ENCODE data around the gene SLC30A5. TPM values are rescaled to one million over a fixed set of nuclear protein-coding genes. Genes with fewer than 3 reads are reported as not detected.

The SLC30A5 gene
- total and polyA plus RNA-seq, 12 donors, result 31.5 to 76.8 (median 38.9) TPM

DNA sequence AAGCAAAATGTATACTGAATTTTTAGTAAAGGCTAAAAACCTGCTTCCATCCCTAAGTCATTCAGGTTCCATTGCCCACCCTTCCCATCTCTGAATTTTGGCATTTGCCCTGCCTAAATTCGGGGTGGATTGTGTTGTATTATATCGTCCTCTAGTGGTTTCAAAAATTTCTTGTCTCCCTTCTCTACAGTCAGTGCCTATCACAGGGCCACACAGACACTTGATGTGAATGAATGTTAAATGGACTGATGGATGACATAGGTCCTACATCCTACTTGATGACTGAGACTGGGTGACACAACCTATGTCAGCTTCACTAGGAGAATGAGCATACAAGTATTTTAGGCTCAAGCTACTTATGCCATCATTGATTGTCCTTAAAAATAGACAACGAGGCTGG is 45.6 kb upstream of the SLC30A5 start:
- TF ChIP-seq, protein P1, sequence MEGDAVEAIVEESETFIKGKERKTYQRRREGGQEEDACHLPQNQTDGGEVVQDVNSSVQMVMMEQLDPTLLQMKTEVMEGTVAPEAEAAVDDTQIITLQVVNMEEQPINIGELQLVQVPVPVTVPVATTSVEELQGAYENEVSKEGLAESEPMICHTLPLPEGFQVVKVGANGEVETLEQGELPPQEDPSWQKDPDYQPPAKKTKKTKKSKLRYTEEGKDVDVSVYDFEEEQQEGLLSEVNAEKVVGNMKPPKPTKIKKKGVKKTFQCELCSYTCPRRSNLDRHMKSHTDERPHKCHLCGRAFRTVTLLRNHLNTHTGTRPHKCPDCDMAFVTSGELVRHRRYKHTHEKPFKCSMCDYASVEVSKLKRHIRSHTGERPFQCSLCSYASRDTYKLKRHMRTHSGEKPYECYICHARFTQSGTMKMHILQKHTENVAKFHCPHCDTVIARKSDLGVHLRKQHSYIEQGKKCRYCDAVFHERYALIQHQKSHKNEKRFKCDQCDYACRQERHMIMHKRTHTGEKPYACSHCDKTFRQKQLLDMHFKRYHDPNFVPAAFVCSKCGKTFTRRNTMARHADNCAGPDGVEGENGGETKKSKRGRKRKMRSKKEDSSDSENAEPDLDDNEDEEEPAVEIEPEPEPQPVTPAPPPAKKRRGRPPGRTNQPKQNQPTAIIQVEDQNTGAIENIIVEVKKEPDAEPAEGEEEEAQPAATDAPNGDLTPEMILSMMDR (IDR thresholded peaks at IDR 0.05), result peak in 4 of 6 experiments; percentile 24 to 55 (median 40)
- TF ChIP-seq POLR2A (IDR thresholded peaks at IDR 0.05), result no peak
- Histone ChIP-seq H3K36me3 (replicated peaks in 1 of 2) (no peaks in the 10 kb centered on the region), H3K4me1 (replicated peaks in 1 of 2) (peaks cover 0 to 14% of the 10 kb centered on the region in 2 donors), H3K27me3 (no peaks in the 10 kb centered on the region), H3K4me3 (no peak overlapping the region), H3K9me3 (replicated peaks in 1 of 3) (no peaks in the 10 kb centered on the region), H3K27ac (no peak overlapping the region)
- intact Hi-C loops (cut with DNase I), result loop anchor here in 1 of 2 donors (10.0 kb wide), 1 partner anchor 287 kb away; the partner anchor contains the start of gene CCDC125
- 15 to 47% (median 32%) methylated on average over 3 of the region's 3 CpGs for WGBS, 4 donors
- no peak for DNase-seq

DNA sequence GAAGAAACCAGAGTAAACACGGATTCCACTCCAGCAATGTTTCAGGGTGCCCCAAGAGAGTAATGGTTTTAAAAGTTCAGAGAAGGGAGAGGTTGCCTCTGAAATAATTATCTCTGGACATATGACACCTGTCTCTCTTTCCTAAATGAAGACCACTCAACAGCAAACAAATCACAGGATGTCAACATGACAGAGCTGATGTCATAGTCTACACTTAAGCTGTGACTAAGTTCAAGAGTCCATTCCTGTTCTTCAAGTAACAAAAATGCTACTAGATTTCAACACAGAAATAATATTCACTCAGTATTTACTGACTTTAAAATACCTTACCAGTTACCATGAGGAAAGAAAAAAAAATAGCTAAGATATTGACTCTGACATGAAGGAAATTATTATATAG is 44.7 kb upstream of the SLC30A5 start:
- WGBS, 4 donors, result 86 to 91% (median 88%) methylated on average over 1 of the region's 1 CpG
- intact Hi-C loops (cut with DNase I), result loop anchor here in 1 of 2 donors (10.0 kb wide), 1 partner anchor 286 kb away; the partner anchor contains the start of gene CCDC125
- H3K4me1 ChIP-seq (replicated peaks in 1 of 2), result peaks cover 0 to 9% of the 10 kb centered on the region in 2 donors
- no peaks in the 10 kb centered on the region for H3K9me3 ChIP-seq (replicated peaks in 1 of 3)
- TF ChIP-seq POLR2A (IDR thresholded peaks at IDR 0.05), result no peak
- TF ChIP-seq, protein P1 (IDR thresholded peaks at IDR 0.05), result no peak
- H3K27me3 ChIP-seq, result no peaks in the 10 kb centered on the region
- no peak for DNase-seq
- H3K36me3 ChIP-seq (replicated peaks in 1 of 2), result no peaks in the 10 kb centered on the region
- H3K27ac ChIP-seq, result no peak overlapping the region
- no peak overlapping the region for H3K4me3 ChIP-seq

DNA sequence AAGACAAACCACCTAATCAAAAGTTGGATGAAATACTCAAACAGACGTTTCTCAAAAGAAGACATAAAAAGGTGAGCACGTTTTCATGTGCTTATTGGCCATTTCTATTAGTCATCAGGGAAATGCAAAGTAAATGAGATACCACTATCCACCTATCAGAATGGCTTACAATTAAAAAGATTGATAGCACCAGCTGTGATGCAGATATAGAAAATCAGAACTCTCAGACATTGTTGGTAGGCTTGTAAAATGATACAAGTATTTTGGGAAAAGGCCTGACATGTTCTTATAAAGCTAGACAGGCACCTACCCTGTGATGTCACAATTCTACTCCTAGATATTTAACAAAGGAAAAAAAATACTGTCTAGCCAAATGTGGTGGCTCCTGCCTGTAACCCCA is 44.0 kb upstream of the SLC30A5 start:
- Histone ChIP-seq H3K27me3 (no peaks in the 10 kb centered on the region), H3K9me3 (replicated peaks in 1 of 3) (no peaks in the 10 kb centered on the region), H3K36me3 (replicated peaks in 1 of 2) (no peaks in the 10 kb centered on the region), H3K27ac (no peak overlapping the region), H3K4me3 (no peak overlapping the region), H3K4me1 (replicated peaks in 1 of 2) (peaks cover 0 to 9% of the 10 kb centered on the region in 2 donors)
- DNase-seq, result no peak
- TF ChIP-seq, protein P1 (IDR thresholded peaks at IDR 0.05), result no peak
- WGBS, 4 donors, result 40 to 51% (median 45%) methylated on average over 2 of the region's 2 CpGs
- intact Hi-C loops (cut with DNase I), result loop anchor here in 1 of 2 donors (10.0 kb wide), 1 partner anchor 285 kb away; the partner anchor contains the start of gene CCDC125

DNA sequence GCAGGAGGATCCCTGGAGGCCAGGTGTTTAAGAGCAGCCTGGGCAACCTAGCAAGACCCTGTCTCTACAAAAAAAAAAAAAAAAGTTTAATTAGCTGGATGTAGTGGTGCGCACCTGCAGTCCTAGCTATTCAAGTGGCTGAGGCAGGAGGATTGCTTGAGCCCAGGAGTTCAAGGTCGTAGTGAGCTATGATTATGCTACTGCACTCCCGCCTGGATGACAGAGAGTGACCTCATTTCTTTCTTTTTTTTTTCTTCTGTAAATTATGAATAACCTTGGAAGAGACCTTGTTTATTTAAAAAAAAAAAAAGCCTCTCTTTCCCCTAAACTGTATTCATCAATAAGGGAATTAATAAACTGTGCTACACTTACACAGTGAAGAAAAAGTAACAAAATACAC is 43.6 kb upstream of the SLC30A5 start:
- WGBS, 4 donors, result 28 to 50% (median 40%) methylated on average over 3 of the region's 3 CpGs

More for the DNA sequence above, 43.6 kb upstream of the SLC30A5 start:
- Histone ChIP-seq H3K36me3 (replicated peaks in 1 of 2) (no peaks in the 10 kb centered on the region), H3K27ac (no peak overlapping the region), H3K4me1 (replicated peaks in 1 of 2) (peaks cover 0 to 9% of the 10 kb centered on the region in 2 donors), H3K4me3 (no peak overlapping the region), H3K27me3 (no peaks in the 10 kb centered on the region), H3K9me3 (replicated peaks in 1 of 3) (no peaks in the 10 kb centered on the region)
- intact Hi-C loops (cut with DNase I), result no loop called here
- TF ChIP-seq, protein P1 (IDR thresholded peaks at IDR 0.05), result no peak
- no peak for TF ChIP-seq POLR2A (IDR thresholded peaks at IDR 0.05)
- DNase-seq, result peak in 5 of 7 donors; percentile 43 to 61 (median 54)

All from adrenal gland (tissue), 12 donors.